ENCODE results near the gene MKKS.

MKKS gene

GRCh38 chr20:10367693-10367942 lies 66.4 kb downstream of the MKKS start:
- no peak overlapping the region for H3K4me3 ChIP-seq (replicated peaks; ENCODE audit: low read depth, low read length)
- TF ChIP-seq, protein P1, sequence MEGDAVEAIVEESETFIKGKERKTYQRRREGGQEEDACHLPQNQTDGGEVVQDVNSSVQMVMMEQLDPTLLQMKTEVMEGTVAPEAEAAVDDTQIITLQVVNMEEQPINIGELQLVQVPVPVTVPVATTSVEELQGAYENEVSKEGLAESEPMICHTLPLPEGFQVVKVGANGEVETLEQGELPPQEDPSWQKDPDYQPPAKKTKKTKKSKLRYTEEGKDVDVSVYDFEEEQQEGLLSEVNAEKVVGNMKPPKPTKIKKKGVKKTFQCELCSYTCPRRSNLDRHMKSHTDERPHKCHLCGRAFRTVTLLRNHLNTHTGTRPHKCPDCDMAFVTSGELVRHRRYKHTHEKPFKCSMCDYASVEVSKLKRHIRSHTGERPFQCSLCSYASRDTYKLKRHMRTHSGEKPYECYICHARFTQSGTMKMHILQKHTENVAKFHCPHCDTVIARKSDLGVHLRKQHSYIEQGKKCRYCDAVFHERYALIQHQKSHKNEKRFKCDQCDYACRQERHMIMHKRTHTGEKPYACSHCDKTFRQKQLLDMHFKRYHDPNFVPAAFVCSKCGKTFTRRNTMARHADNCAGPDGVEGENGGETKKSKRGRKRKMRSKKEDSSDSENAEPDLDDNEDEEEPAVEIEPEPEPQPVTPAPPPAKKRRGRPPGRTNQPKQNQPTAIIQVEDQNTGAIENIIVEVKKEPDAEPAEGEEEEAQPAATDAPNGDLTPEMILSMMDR (IDR thresholded peaks at IDR 0.05; ENCODE audit: low read depth, low read length, missing control alignments): no peak
- DNase-seq (ENCODE audit: extremely low read depth, low read depth): no peak

DNA sequence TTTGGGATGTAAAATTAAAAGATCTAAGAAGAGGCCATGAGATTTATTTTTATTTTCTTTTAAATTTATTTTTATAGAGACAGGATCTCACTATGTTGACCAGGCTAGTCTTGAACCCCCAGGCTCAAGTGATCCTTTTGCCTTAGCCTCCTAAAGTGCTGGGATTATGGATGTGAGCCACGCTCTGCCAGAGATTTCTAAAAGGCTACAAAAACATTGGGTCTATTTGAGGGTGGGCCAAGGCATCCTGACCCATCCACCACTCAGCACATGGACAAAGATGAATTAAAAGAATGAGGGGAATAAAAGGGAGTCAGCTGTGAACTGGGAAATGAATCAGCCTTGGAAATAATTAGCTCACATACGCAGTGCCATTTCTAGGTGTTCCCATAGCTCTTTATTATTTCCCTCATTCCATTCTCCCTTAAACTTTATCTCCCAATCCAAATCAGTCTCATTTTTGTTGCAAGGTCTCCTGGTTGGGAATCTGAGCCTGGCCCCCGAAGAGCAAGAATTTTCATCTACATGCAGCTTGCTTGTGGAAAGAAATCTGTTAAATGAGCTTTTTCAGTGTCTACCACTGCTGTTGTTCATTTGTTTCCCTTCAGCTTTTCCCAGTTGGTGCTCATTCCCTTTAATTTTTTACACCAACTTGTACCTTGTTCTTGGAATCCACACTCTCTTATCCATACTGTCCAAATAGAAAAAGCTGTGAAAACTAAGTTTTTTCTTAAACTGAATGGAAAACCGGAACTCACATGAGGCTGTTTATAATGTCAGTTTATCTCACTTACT lies 66.9 kb downstream of the MKKS start:
- DNase-seq (ENCODE audit: extremely low read depth, low read depth): no peak
- H3K4me3 ChIP-seq (replicated peaks; ENCODE audit: low read depth, low read length): no peak overlapping the region
- TF ChIP-seq, protein P1 (IDR thresholded peaks at IDR 0.05; ENCODE audit: low read depth, low read length, missing control alignments): no peak

GRCh38 chr20:10362674-10363073 lies 71.3 kb downstream of the MKKS start:
- H3K4me3 ChIP-seq (replicated peaks; ENCODE audit: low read depth, low read length): no peak overlapping the region
- TF ChIP-seq, protein P1 (IDR thresholded peaks at IDR 0.05; ENCODE audit: low read depth, low read length, missing control alignments): no peak
- DNase-seq (ENCODE audit: extremely low read depth, low read depth): no peak

- H3K4me3 ChIP-seq (replicated peaks; ENCODE audit: low read depth, low read length): no peak overlapping the region
- TF ChIP-seq, protein P1 (IDR thresholded peaks at IDR 0.05; ENCODE audit: low read depth, low read length, missing control alignments): no peak
Measured at GRCh38 chr20:10360878-10361277, 73.1 kb downstream of the MKKS start.

DNA sequence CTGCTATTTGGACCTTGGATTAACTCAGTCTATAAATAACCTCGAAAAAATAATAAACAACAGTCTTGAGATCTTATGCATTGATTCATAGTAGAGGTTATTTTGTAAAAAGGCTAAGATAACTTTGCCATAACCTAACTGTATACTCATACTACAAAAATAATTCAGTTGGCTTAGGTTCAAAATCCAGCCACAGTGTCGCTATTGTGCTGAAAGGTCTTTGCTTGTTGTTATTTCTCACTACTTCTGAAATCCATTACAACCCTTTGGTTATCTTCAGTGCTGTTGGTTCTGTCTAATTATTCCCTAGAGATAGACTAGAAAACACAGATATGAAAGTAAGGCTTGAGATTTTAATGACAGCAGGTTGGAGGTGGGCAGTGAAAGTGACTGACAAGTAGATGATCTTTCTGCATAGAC lies 74.4 kb downstream of the MKKS start:
- no peak for DNase-seq (ENCODE audit: extremely low read depth, low read depth)
- no peak overlapping the region for H3K4me3 ChIP-seq (replicated peaks; ENCODE audit: low read depth, low read length)
- TF ChIP-seq, protein P1 (IDR thresholded peaks at IDR 0.05; ENCODE audit: low read depth, low read length, missing control alignments): no peak

More at GRCh38 chr20:10360878-10361277, 73.1 kb downstream of the MKKS start:
- DNase-seq (ENCODE audit: extremely low read depth, low read depth): no peak

- no peak for DNase-seq (ENCODE audit: extremely low read depth, low read depth)
- TF ChIP-seq, protein P1 (IDR thresholded peaks at IDR 0.05; ENCODE audit: low read depth, low read length, missing control alignments): peak; percentile 23
Measured at GRCh38 chr20:10357974-10358373, 76.0 kb downstream of the MKKS start.

More at GRCh38 chr20:10357974-10358373, 76.0 kb downstream of the MKKS start:
- no peak overlapping the region for H3K4me3 ChIP-seq (replicated peaks; ENCODE audit: low read depth, low read length)

Measured in HFF-Myc (cell line).